Hypothalamus (tissue), 51 donors: ENCODE data around the gene PAMR1.
"Not testable (repeated sequence)": the region's sequence is repeated elsewhere in the genome, so short reads cannot be mapped to it uniquely, and the experiment has no call there.

Source experiments
- DNase-seq, 51 donors: peaks; one replicate each; lab custom pipeline; 2025; lab: John Stamatoyannopoulos, UW

The PAMR1 gene, protein sequence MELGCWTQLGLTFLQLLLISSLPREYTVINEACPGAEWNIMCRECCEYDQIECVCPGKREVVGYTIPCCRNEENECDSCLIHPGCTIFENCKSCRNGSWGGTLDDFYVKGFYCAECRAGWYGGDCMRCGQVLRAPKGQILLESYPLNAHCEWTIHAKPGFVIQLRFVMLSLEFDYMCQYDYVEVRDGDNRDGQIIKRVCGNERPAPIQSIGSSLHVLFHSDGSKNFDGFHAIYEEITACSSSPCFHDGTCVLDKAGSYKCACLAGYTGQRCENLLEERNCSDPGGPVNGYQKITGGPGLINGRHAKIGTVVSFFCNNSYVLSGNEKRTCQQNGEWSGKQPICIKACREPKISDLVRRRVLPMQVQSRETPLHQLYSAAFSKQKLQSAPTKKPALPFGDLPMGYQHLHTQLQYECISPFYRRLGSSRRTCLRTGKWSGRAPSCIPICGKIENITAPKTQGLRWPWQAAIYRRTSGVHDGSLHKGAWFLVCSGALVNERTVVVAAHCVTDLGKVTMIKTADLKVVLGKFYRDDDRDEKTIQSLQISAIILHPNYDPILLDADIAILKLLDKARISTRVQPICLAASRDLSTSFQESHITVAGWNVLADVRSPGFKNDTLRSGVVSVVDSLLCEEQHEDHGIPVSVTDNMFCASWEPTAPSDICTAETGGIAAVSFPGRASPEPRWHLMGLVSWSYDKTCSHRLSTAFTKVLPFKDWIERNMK

DNA sequence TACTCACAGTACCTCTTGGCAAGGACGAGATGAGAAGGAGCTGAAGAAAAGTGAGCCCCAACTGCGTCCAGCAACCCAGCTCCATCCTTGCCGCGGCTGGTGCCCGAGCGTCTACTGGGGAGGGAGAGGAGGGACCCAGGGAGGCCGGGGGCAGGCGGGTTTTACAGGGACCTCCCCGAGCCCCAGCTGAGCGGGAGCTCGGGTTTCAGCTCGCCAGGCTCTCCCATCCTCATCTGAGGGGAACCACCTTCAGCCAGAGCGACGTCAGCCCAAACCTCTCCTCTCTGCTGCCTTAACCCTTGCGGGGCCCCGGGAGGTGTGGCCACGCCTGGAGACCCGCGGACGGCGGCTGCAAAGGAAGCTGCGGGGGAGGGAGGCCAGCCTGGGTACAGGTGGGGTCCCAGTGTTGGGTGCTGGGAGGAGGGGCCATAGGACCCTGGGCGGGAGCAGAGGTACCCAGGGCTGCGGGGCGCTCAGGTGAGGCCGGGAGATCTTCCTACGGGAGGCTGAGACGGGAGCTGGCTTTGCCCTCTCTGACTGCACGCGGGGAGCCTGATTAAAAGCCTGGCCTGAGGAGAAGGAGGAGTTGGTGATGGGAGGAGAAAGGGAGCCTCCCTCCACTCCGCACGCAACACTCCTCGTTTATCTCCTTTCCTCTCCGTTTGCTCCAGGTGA lies at the start of gene PAMR1:
Gene PAMR1 (minus strand): TSS at position 116 of the 675 bp plus-strand sequence. CDS start 31 bp downstream, at position 85.
- peak in 21 of 51 donors; percentile 4 to 41 (median 23) for DNase-seq

DNA sequence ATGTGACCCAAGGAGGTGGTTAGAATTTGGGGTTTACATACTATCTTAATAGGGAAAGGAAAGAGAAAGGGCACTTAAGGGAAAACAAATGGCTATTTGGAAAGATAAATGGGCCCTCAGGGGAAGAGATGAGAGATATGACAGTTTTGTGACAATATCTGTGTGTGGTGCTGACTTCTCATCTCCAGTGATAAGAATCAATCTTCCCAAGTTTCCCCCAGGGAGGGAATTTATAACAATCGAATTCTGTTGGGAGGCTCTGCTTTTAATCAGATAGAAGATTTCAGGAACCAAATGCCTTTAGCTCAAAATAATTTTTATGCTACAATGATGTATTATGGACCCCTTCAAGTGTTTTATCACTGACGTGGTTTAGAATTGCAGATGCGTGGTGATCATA lies 46.3 kb upstream of the PAMR1 start:
- DNase-seq, result no peak

DNA sequence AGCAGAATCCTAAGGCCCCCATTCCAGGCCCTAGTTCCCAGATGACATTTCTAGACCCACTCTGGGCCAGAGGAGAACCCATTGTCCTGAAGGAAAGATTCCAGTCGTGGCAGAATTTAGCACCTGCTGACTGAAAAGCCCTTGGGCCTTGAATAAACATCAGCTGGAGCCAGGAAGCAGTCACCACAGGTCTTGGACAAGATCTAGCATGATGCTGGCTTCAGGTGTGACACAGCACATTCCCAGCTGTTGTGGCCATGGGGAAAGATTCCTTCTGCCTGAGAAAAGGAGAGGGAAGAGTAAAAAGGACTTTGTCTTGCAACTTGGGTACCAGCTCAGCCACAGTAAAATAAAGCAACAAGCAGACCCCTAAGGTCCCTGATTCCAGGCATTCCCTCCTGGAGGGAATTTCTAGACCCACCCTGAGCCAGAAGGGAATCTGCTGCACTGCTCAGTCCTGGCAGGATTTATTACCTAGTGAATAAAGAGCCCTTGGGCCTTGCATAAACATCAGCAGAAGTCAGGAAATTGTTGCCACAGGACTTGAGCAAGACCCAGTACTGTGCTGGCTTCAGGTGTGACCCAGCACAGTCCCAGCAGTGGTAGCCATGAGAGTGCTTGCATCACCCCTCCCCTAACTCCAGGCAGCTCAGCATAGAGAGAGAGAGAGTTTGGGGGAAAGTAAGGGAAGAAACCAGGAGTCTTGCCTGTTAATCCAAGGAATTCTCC lies 42.5 kb upstream of the PAMR1 start:
- no peak for DNase-seq

DNA sequence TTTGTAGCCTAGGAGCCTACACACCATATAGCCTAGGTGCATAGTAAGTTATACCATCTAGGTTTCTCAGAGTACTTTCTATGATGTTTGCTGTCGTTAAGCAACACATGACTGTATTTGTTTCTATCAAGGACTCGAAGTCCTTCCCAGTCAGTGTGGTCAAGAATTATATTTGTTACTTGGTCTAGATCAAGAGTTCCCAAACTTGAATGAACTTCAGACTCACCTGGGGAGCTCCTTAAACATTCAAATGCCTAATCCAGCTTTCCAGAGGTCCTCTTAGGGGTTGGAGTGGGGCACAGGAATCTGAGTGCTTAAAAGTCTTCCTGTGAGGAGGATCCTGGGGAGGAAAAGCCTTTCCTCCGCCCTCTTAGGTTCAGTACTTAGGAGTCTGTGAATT lies 41.5 kb upstream of the PAMR1 start:
- DNase-seq, result no peak

DNA sequence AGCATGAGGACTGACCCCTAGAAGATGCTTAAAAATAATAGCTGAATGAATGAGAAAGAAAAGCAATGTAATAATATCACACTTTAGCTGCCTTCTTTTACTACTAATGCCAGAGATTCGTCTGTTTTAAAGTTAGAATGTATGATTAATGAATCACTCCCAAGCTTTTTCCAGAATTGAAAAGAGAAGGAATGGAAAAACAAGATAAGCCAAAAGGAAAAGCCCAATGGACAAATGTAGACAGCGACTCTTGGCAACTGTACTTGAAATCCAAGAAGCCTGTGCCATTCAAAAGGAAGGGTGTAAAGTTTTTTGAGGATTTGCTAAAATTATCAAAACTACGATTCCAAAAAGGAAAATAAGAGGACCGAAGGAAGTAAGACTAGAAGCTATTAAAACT lies 40.8 kb upstream of the PAMR1 start:
- DNase-seq, result no peak

DNA sequence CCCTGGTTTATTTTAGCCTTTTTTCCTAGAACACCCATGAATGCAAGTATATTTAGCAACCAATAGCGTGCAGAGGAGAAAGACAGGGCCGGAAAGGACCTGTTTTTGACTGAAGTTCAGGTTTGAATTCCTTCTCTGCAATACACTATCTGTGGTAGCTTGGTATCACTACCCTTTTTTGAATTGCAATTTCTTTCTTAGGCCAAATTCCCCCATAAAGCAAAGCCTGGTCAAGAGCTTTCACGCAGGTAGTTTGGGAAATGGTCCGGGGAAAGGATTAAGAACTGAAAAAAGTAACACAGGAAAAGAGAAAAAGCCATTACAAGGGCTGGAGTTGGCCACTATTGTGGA lies 38.8 kb upstream of the PAMR1 start:
- DNase-seq, result no peak

DNA sequence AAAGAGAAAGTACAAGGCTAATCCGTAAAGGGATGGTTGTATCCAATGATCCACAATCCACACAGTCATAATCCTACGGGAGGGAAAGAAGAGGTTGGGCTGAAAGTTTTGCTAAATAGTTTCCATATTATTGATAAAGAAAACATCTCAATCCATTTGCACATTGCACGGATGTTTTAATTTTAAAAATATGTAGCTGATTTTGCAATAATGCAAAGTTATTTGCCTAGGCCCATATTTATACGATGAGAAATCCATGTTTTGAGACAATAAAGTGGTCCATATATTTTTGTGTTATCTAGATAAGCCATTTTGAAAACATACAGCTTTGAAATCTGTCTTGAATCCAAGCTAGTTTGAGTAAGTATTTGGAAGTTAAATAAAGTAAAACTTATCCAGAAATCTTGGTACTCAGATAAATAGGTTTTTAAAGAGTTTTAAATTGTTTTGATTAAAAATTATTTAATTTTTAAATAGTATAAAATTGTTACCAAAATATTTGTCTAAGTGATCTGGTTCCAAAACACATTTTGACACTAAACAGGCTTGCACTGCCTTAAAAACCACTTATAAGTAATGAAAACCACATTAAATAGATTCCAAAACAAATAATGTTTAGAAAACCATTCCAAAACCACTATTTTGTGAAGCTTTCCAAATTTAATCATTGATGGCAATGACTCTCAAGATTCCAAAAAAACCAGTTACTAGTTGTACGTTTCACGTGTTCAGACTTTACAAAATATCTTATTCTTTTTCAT lies 38.2 kb upstream of the PAMR1 start:
- no peak for DNase-seq

DNA sequence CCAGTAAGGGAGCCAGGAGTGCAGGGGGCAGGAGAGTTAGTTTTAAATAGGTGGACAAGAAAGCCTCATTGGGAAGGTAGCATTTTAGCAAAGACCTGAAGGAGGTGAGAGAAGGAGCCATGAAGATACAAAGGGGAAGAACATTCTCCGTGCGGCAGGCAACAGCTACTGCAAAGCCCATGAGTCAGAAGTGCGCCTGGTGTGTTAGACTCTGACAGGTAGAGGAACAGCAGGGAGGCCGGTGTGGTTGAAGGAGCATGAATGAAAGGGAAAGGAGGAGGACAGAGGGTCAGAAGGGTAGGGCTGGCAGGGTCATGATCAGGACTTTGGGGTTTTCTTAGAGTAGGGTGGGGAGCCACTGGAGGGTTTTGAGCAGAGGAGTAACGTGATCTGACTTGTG lies 34.5 kb upstream of the PAMR1 start:
- DNase-seq, result no peak

DNA sequence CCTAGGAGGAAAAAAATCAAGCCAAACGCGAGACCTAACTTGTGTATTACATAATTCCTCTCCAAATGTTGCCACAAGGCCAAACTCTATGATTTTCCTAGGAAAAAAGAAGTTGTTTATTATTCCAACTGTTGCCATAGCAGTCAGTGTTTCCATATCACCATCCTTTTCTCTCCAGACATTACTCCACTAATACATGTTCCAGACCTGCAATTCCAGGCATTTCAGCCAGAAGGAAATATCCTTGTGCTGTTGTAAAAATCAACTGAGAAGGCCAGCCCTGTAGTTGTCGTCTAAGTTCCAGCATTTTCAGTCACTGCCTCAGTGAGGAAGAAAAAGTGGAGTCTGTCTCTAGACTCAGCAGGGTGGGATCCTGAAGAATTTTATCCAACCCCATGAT lies 33.1 kb upstream of the PAMR1 start:
- DNase-seq, result no peak

DNA sequence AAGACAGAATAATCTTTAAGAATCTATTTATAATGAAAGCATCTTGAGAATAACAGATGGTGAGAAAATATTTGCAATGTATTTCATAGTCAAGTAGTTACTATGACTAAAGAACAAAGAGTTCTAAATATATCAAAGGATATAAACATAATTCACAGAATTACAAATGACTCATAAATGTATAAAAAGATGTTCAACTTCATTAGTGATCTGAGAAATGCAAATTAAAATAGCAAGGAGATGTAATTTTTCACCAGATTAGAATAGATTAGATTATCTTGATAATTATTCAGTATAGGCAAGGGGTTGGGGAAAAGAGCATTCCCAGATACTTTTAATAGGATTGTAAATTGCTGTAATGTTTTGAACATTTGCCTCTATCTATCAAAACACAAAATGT lies 30.1 kb upstream of the PAMR1 start:
- no peak for DNase-seq

DNA sequence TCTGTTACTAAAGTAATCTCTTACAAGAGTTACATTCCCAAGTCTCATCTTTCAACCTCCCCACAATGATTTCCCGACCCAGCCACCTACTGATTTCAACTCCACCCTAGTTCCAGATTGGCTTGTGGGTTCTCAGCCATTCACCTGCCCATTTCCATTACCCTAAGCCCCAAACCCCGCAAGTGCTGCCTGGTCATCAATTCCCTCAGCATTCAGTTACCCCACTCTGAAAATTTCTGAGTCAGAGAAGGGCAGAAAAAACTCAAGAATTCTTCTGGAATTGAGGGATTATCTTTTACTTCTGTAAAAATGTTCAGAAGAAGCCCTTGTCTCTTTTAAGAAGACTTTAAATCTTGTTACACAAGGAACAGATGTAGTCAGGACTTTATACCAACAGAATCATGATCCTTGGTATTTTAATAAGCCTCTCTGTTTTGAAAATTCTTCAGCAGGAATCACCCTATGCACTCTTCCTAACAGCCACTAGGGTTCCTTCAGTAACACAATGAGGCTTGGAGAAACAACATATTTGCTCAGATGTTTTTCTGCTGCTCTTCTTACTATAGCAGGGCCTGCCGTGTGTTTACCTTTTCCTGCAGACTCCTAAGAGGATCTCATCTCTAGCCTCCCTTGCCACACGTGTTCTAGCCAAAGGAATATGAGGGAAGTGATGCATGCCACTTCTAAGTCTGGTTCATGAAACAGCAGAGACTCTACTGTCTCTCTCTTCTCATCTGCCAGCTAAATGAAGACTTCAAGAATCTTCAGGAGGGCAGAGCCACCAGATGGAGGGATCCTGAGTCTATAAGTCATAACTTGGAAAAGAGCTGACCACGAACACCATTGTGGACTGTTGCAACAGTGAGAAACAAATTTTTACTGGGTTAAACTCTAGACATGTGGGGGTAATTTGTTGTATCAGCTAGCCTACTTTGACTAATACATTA lies 29.3 kb upstream of the PAMR1 start:
- DNase-seq, result no peak

DNA sequence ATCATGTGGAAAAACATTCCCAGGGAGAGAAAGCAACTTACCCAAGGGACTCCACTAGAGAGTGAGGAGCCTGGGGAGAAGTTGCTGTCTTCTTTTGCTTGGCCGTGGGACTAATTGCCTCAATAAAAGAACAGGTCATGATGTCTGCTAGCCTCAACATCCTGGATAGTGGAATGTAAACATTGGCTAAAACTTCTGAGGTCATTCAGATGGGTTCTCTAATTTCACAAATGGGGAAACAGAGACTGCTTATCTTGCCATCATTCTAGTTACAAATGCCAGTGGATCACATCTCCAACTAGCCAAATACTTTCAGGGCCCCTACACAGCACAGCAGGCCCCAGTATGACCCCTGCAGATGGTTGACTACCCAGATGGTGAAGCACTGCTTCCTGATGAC lies 28.4 kb upstream of the PAMR1 start:
- DNase-seq, result no peak

DNA sequence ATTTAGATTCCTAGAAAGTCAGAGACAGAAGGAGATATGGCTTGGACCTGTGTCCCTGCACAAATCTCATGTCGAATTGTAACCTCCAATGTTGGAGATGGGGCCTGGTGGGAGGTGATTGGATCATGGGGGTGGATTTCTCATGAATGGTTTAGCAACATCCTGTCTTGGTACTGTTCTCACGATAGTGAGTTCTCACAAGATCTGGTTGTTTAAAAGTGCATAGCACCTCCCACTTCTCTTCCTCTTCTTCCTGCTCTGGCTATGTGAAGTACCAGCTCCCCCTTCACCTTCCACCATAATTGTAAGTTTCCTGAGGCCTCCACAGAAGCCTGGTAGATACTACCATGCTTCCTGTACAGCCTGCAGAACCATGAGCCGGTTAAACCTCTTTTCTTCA lies 27.6 kb upstream of the PAMR1 start:
- DNase-seq, result no peak

DNA sequence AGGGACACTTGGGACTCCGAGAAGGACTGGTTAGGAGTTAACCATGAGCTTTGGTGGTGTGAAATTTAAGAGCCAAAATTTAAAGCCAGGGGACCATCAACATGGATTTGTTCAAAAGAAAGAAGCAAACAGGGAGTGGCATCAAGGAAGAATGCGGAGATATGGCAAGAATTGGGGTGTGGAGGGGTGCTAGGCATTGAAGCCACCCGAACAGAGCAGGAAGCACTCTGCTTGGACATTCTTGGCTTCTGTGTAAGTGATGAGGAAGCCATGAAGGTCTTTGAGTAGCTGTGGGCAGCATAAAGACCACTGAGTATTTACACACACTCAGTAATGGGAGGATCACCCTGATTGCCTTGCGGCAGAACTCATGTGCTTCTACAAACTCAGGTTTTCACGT lies 27.2 kb upstream of the PAMR1 start:
- no peak for DNase-seq

DNA sequence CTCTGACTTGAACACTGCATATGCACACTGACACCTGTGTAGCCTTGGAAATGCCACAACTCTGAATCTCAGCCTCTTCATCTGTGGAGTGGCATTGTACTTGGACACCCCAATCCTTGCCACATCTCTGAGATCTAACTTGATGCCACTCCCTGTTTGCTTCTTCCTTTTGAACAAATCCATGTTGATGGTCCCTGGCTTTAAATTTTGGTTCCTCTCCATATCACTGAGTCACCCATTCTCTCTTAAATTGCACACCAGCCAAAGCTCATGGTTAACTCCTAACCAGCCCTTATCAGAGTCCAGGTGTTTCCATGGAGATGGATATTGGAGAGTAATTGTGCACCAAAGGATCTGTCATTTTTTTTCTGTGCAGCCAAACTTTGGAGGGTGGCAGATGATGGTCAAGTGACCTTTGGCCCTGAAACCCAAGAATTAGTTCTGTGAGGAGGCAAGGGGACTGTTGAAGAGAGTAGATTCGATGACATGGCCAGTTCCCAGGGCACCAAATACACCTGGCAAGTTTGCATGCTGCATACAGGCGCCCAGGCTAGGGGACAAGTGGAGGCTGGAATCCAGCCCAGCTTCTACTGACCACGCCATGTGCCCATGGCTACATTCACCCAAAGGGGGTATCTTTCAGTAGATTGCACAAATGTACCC lies 25.1 kb upstream of the PAMR1 start:
- DNase-seq, result no peak

DNA sequence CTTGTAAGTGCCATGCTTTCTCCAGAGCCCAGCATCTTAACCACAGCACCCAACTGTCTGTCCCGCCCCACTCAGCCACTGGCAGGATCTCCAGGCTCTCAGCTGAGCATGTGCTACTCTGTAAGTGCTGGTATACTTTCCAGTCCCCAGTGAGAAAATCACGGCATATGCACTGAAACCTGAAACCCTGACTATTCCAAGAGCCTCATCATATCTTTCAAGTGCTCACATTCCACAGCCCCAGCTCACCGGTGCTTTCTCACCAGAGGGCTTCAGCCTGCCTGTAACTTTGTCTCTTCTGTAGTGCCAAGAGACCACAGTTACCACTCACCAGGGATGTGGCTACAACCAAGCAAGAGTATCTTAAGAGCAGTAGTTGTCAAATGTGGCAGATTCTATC lies 24.4 kb upstream of the PAMR1 start:
- no peak for DNase-seq

DNA sequence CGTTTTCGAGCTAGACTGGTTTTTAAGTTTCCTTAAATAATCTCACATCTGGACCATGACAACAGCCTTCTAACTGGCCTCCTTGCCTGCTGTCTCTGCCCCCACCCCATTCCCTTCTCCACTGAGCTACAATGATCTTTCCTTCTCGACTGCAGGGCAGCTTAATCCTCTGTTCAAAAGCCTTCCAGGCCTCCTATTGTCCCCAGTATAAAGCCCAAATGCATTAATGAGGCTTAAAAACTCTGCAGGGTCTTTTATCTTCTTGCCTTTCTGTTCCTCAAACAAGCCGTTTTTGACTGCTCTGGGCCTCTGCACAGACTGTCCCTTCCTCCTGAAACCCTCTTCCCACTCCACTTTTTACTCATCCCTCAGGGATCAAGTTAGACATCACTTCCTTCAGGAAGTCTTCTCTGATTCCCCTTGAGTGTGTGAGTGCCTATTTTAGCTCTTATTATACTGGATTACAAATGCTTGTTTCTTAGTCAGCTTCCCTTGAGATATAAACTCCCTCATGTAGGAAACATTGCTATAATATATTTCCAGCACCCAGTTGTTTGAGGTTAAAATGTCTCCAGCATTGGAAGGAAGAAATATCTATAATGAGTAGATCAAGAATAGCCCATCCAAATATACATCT lies 23.6 kb upstream of the PAMR1 start:
- DNase-seq, result no peak

DNA sequence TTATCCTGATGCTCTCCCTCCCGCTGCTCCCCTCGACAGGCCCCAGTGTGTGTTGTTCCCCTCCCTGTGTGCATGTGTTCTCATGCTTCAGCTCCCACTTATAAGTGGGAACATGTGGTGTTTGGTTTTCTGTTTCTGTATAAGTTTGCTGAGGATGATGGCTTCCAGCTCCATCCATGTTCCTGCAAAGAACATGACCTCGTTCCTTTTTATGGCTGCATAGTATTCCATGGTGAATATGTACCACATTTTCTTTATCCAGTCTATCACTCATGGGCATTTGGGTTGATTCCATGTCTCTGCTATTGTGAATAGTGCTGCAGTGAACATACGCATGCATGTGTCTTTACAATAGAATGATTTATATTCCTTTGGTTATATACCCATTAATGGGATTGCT lies 22.6 kb upstream of the PAMR1 start:
- not testable (repeated sequence) for DNase-seq
